ENCODE results near the gene KLRB1.

DNA sequence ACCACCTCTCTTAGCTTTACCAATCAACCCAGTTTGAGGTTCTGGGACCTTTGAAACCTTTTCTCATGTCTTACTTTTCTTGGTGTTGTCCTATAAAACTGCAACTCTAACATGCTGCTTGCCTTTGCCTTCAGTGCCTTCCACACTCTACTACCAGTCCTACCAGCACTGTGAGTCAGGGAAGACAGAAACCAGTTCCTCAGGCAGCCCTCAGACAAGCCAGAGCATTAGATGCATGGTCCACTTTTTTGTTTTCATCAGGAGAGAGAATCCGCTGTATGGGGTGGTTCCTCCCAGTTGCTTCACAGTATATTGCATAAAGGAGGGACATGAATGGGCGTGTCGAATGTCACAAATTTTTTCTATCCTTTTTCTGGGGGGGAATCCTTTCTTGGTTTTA is 17.3 kb upstream of the KLRB1 start:
- TF ChIP-seq CSDC2 (CRISPR knock-in tag; IDR thresholded peaks at IDR 0.05) (no peak), ESRRG (CRISPR knock-in tag; IDR thresholded peaks at IDR 0.05) (no peak), PATZ1 (CRISPR knock-in tag; IDR thresholded peaks at IDR 0.05; ENCODE audit: borderline replicate concordance) (no peak), TOX (CRISPR knock-in tag; IDR thresholded peaks at IDR 0.05; ENCODE audit: borderline replicate concordance) (no peak), ARNTL (CRISPR knock-in tag; IDR thresholded peaks at IDR 0.05; ENCODE audit: borderline replicate concordance, low read depth) (no peak), BACH2 (CRISPR knock-in tag; IDR thresholded peaks at IDR 0.05; ENCODE audit: borderline replicate concordance) (no peak), ZFP30 (CRISPR knock-in tag; IDR thresholded peaks at IDR 0.05) (no peak), ZC3H10 (CRISPR knock-in tag; IDR thresholded peaks at IDR 0.05) (no peak), ZFP3 (CRISPR knock-in tag; IDR thresholded peaks at IDR 0.05) (no peak)
- TF ChIP-seq, protein P1, sequence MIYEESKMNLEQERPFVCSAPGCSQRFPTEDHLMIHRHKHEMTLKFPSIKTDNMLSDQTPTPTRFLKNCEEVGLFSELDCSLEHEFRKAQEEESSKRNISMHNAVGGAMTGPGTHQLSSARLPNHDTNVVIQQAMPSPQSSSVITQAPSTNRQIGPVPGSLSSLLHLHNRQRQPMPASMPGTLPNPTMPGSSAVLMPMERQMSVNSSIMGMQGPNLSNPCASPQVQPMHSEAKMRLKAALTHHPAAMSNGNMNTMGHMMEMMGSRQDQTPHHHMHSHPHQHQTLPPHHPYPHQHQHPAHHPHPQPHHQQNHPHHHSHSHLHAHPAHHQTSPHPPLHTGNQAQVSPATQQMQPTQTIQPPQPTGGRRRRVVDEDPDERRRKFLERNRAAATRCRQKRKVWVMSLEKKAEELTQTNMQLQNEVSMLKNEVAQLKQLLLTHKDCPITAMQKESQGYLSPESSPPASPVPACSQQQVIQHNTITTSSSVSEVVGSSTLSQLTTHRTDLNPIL (CRISPR knock-in tag; IDR thresholded peaks at IDR 0.05; ENCODE audit: low read depth) = no peak
